SK-N-MC (cell line): ENCODE measurements around the gene ABCA7.

Experiments used
- DNase-seq: peaks from one replicate; pipeline ENCODE4 v3.0.0-alpha.2; 2011; ENCODE audit warnings: low read depth, low spot score
- H3K27ac ChIP-seq: fragments of 200-600 bp; sonication (generic); 2 replicates; pipeline ENCODE4 v1.5.1; 2016; ENCODE audit warnings: mixed run types
- H3K36me3 ChIP-seq: fragments of 200-600 bp; sonication (generic); 2 replicates; pipeline ENCODE4 v1.6.1; 2017; ENCODE audit warnings: antibody characterized with exemption, low read length, mixed read lengths; ENCODE audit not compliant: insufficient read depth
- H3K4me3 ChIP-seq: fragments of 200-600 bp; sonication (generic); 2 replicates; pipeline ENCODE4 v1.5.1; 2016
- H3K9ac ChIP-seq: fragments of 200-600 bp; sonication (generic); 2 replicates; pipeline ENCODE4 v1.8.0; 2017; ENCODE audit warnings: mixed run types, mixed read lengths; ENCODE audit not compliant: insufficient read length
- H3K9me3 ChIP-seq: fragments of 200-600 bp; sonication (generic); 2 replicates; pipeline ENCODE4 v1.6.1; 2017; ENCODE audit warnings: low read depth, mild to moderate bottlenecking, antibody characterized with exemption, low read length, moderate library complexity, mixed read lengths
- EZH2 ChIP-seq: fragments of 200-600 bp; sonication (generic); IDR thresholded peaks from one replicate; pipeline ENCODE4 v1.6.1; 2017; ENCODE audit warnings: antibody characterized with exemption
- FOXP2 ChIP-seq: optimal IDR thresholded peaks from 2 replicates; pipeline ENCODE3; 2011; ENCODE audit warnings: mild to moderate bottlenecking, moderate library complexity; ENCODE audit not compliant: insufficient read depth; ENCODE audit errors: extremely low read length, control extremely low read depth
- POLR2AphosphoS5 ChIP-seq: IDR thresholded peaks from 2 replicates; pipeline ENCODE4 v1.6.1; 2012; ENCODE audit warnings: mild to moderate bottlenecking, low read depth, low read length, borderline replicate concordance

The ABCA7 gene

GRCh38 chr19:1007399-1008251, 32.3 kb upstream of the ABCA7 start:
- no peak for DNase-seq
- no peak overlapping the region for H3K9ac ChIP-seq
- no peak overlapping the region for H3K4me3 ChIP-seq
- no peaks in the 10 kb centered on the region for H3K9me3 ChIP-seq
- no peak for TF ChIP-seq POLR2AphosphoS5
- no peak for TF ChIP-seq FOXP2
- TF ChIP-seq EZH2: no peak
- no peak overlapping the region for H3K27ac ChIP-seq
- H3K36me3 ChIP-seq: peaks cover 6% of the 10 kb centered on the region; the same call in 1 of the 2 replicates

GRCh38 chr19:1008268-1009040, 31.5 kb upstream of the ABCA7 start:
- Histone ChIP-seq H3K27ac (no peak overlapping the region), H3K4me3 (no peak overlapping the region), H3K36me3 (peaks cover 11% of the 10 kb centered on the region; the same call in 1 of the 2 replicates), H3K9me3 (no peaks in the 10 kb centered on the region), H3K9ac (no peak overlapping the region)
- TF ChIP-seq POLR2AphosphoS5 (no peak), EZH2 (no peak), FOXP2 (no peak)
- no peak for DNase-seq

GRCh38 chr19:1009041-1009980, 30.6 kb upstream of the ABCA7 start:
- Histone ChIP-seq H3K36me3 (peaks cover 11% of the 10 kb centered on the region; the same call in 1 of the 2 replicates), H3K9me3 (no peaks in the 10 kb centered on the region), H3K9ac (no peak overlapping the region), H3K27ac (no peak overlapping the region), H3K4me3 (no peak overlapping the region)
- no peak for DNase-seq
- TF ChIP-seq EZH2: no peak
- TF ChIP-seq FOXP2: no peak
- no peak; the same call in 1 of the 2 replicates for TF ChIP-seq POLR2AphosphoS5

- peaks cover 11% of the 10 kb centered on the region; the same call in 1 of the 2 replicates for H3K36me3 ChIP-seq
- H3K9ac ChIP-seq: no peak overlapping the region
- H3K9me3 ChIP-seq: no peaks in the 10 kb centered on the region
- DNase-seq: no peak
- no peak overlapping the region for H3K27ac ChIP-seq
- no peak for TF ChIP-seq FOXP2
- TF ChIP-seq EZH2: no peak
- TF ChIP-seq POLR2AphosphoS5: no peak
- H3K4me3 ChIP-seq: no peak overlapping the region
Observed at GRCh38 chr19:1009981-1010538, 29.8 kb upstream of the ABCA7 start.

GRCh38 chr19:1010586-1011510, 29.1 kb upstream of the ABCA7 start:
- Histone ChIP-seq H3K9me3 (no peaks in the 10 kb centered on the region), H3K4me3 (no peak overlapping the region), H3K9ac (no peak overlapping the region), H3K36me3 (peaks cover 11% of the 10 kb centered on the region; the same call in 1 of the 2 replicates), H3K27ac (no peak overlapping the region)
- DNase-seq: no peak
- no peak for TF ChIP-seq EZH2

GRCh38 chr19:1011831-1012333, 28.0 kb upstream of the ABCA7 start:
- no peak overlapping the region for H3K27ac ChIP-seq

More at GRCh38 chr19:1011831-1012333, 28.0 kb upstream of the ABCA7 start:
- no peak for DNase-seq
- Histone ChIP-seq H3K9ac (no peak overlapping the region), H3K9me3 (no peaks in the 10 kb centered on the region), H3K36me3 (peaks cover 11% of the 10 kb centered on the region; the same call in 1 of the 2 replicates), H3K4me3 (no peak overlapping the region)
- TF ChIP-seq FOXP2: no peak
- no peak for TF ChIP-seq EZH2
- TF ChIP-seq POLR2AphosphoS5: no peak
